Measurements from ENCODE around the gene LTBP1.

DNA sequence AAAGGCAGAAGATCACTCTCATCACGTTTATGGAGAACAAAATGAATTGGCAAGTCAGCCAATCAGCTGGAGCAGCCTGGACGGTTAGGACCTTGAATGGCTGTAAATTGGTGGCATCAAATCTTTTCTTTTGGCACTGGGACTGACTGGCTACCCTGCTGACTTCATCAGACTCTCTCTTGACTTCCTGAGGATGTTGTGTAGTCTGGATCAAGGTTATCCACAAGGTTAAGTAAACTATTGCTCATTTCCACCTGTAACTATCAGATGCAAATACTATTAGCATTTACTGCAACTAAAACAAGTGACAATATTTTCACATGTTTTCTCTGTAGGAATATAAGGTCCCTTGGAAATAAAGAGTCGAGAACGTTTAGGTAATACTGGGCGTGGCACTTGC, 395.4 kb downstream of the LTBP1 start:
- TF ChIP-seq, protein P1, sequence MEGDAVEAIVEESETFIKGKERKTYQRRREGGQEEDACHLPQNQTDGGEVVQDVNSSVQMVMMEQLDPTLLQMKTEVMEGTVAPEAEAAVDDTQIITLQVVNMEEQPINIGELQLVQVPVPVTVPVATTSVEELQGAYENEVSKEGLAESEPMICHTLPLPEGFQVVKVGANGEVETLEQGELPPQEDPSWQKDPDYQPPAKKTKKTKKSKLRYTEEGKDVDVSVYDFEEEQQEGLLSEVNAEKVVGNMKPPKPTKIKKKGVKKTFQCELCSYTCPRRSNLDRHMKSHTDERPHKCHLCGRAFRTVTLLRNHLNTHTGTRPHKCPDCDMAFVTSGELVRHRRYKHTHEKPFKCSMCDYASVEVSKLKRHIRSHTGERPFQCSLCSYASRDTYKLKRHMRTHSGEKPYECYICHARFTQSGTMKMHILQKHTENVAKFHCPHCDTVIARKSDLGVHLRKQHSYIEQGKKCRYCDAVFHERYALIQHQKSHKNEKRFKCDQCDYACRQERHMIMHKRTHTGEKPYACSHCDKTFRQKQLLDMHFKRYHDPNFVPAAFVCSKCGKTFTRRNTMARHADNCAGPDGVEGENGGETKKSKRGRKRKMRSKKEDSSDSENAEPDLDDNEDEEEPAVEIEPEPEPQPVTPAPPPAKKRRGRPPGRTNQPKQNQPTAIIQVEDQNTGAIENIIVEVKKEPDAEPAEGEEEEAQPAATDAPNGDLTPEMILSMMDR (IDR thresholded peaks at IDR 0.05; ENCODE audit: low read depth, low read length, poor library complexity, severe bottlenecking): no peak
- TF ChIP-seq EZH2phosphoT487 (IDR thresholded peaks at IDR 0.05; ENCODE audit: borderline replicate concordance, low read length): no peak

Data from DOHH2 (cell line).